RWPE1 (cell line): ENCODE results near the gene ZNF575.

Experiments
- CTCF ChIA-PET: fragments of 350-600 bp; sonication (Branson Sonifier 250); formaldehyde crosslinking; extraction: SDS; loops from one replicate; lab custom pipeline; 2021; lab: Yijun Ruan, JAX
- POLR2A ChIA-PET: fragments of 400-600 bp; formaldehyde crosslinking; extraction: SDS; loops from one replicate; lab custom pipeline; 2020; ENCODE audit warnings: antibody characterized with exemption; ENCODE audit not compliant: low non-redundant PET; lab: Yijun Ruan, JAX
- DNase-seq: peaks from one replicate; pipeline ENCODE4 v3.0.0; 2012; ENCODE audit warnings: low spot score
- H3K27ac ChIP-seq: fragments of 450-650 bp; 2 replicates; pipeline ENCODE4 v1.5.1; 2017
- CTCF ChIP-seq: fragments of 450-650 bp; conservative IDR thresholded peaks from 2 replicates; pipeline ENCODE4 v1.5.1; 2017; ENCODE audit warnings: low read depth, mild to moderate bottlenecking

The ZNF575 gene

GRCh38 chr19:43526884-43527859 is 5.8 kb upstream of the ZNF575 start, which contains the start of gene ETHE1:
Gene ETHE1 (minus strand): TSS chr19:43527201. CDS start chr19:43527177, 24 bp downstream.
- TF ChIP-seq CTCF = no peak
- POLR2A ChIA-PET = interaction anchor here (0.6 kb wide), 3 partner anchors 71 to 1629 kb away, joined by 3 to 5 read pairs (median 3); no protein-coding TSS in a partner anchor
- CTCF ChIA-PET = interaction anchor here (0.6 to 1.4 kb wide), 2 partner anchors 9 to 95 kb away, joined by 4 to 8 read pairs; no protein-coding TSS in a partner anchor
- DNase-seq = peak; percentile 79
- H3K27ac ChIP-seq = peak within 1 kb of the TSS; percentile 94

GRCh38 chr19:43527860-43528622 is 4.9 kb upstream of the ZNF575 start:
- ChIA-PET POLR2A (interaction anchor here (0.6 to 0.7 kb wide), 5 partner anchors 70 to 1629 kb away, joined by 3 to 10 read pairs (median 5); no protein-coding TSS in a partner anchor), CTCF (interaction anchor here (0.7 to 1.4 kb wide), 5 partner anchors 8 to 808 kb away, joined by 3 to 9 read pairs (median 4); no protein-coding TSS in a partner anchor)
- H3K27ac ChIP-seq = peak overlapping the region; percentile 94
- TF ChIP-seq CTCF = no peak
- no peak for DNase-seq

GRCh38 chr19:43532571-43532961 is 422 bp upstream of the ZNF575 start:
- peak; percentile 25 for DNase-seq
- TF ChIP-seq CTCF = no peak
- H3K27ac ChIP-seq = peak overlapping the region; percentile 98
- ChIA-PET CTCF (interaction anchor here (0.9 kb wide), 1 partner anchor 84 kb away, joined by 4 read pairs; no protein-coding TSS in a partner anchor), POLR2A (interaction anchor here (0.5 to 1.2 kb wide), 3 partner anchors 39 to 283 kb away, joined by 3 to 9 read pairs (median 3); no protein-coding TSS in a partner anchor)

GRCh38 chr19:43533546-43534304 is 737 bp downstream of the ZNF575 start:
- POLR2A ChIA-PET = no interaction called here
- CTCF ChIA-PET = interaction anchor here (0.6 kb wide), 1 partner anchor 10 kb away, joined by 5 read pairs; no protein-coding TSS in a partner anchor
- TF ChIP-seq CTCF = no peak
- peak; percentile 98 for DNase-seq
- H3K27ac ChIP-seq = peak overlapping the region; percentile 98

GRCh38 chr19:43534305-43534815 is 1.4 kb downstream of the ZNF575 start:
- TF ChIP-seq CTCF = no peak

More at GRCh38 chr19:43534305-43534815, 1.4 kb downstream of the ZNF575 start:
- DNase-seq = no peak
- ChIA-PET CTCF (interaction anchor here (0.6 to 0.8 kb wide), 2 partner anchors 10 to 21 kb away, joined by 5 read pairs; no protein-coding TSS in a partner anchor), POLR2A (no interaction called here)
- H3K27ac ChIP-seq = peak overlapping the region; percentile 98
